ENCODE measurements around the gene PPP1R2B. TPM values are rescaled to one million over a fixed set of nuclear protein-coding genes. Genes with fewer than 3 reads are reported as not detected.

The PPP1R2B gene
- total and polyA plus RNA-seq, 2 donors (not counting 1 experiment from before 2014, with no cell fraction given), result 0.17 TPM; not detected in 1

DNA sequence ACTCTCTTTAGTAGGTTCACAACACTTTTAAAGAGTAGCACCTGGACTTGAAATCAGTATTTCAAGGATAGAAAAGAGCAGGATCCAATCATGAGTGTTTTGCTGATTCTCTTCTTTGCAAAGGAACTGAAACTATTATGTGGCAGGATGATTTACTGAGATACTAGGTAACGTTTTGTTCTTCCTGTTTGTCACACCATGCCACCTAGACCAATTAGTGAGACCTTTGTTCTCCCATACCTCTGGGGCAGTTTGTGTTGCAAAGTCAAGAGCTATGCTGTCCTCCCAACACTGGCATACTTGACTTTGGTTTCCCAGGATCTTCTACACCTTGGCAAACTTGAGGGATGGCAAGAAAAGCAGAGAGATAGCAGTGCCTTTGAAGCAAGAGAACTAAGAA, 43.4 kb downstream of the PPP1R2B start:
- Histone ChIP-seq H2AFZ (ENCODE audit: low read length) (no peak overlapping the region), H3K27me3 (ENCODE audit: control insufficient read depth, insufficient read depth, low read length) (no peaks in the 10 kb centered on the region), H3K36me3 (ENCODE audit: control insufficient read depth, insufficient read depth, low read length) (no peaks in the 10 kb centered on the region), H3K4me2 (ENCODE audit: extremely low read depth, insufficient read depth, low read length) (no peak overlapping the region), H3K9ac (ENCODE audit: insufficient read depth, low read length) (no peak overlapping the region), H3K9me3 (ENCODE audit: control insufficient read depth, insufficient read depth, low read depth, low read length) (no peaks in the 10 kb centered on the region), H4K20me1 (ENCODE audit: control insufficient read depth, extremely low read depth, insufficient read depth, low read length) (no peaks in the 10 kb centered on the region), H3K27ac (ENCODE audit: insufficient read depth, low read length) (no peak overlapping the region), H3K4me1 (ENCODE audit: control insufficient read depth, extremely low read depth, insufficient read depth, low read length) (no peaks in the 10 kb centered on the region), H3K4me3 (replicated peaks in 1 of 4; ENCODE audit: control extremely low read depth in 1 of 4, insufficient read depth in 1 of 4, low read depth in 3 of 4, low read length in 4 of 4) (no peak overlapping the region), H3K79me2 (ENCODE audit: control insufficient read depth, insufficient read depth, low read length) (no peaks in the 10 kb centered on the region)
- TF ChIP-seq, protein P1, sequence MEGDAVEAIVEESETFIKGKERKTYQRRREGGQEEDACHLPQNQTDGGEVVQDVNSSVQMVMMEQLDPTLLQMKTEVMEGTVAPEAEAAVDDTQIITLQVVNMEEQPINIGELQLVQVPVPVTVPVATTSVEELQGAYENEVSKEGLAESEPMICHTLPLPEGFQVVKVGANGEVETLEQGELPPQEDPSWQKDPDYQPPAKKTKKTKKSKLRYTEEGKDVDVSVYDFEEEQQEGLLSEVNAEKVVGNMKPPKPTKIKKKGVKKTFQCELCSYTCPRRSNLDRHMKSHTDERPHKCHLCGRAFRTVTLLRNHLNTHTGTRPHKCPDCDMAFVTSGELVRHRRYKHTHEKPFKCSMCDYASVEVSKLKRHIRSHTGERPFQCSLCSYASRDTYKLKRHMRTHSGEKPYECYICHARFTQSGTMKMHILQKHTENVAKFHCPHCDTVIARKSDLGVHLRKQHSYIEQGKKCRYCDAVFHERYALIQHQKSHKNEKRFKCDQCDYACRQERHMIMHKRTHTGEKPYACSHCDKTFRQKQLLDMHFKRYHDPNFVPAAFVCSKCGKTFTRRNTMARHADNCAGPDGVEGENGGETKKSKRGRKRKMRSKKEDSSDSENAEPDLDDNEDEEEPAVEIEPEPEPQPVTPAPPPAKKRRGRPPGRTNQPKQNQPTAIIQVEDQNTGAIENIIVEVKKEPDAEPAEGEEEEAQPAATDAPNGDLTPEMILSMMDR (conservative IDR thresholded peaks at IDR 0.05 in 1 of 2, IDR thresholded peaks at IDR 0.05 in 1 of 2; ENCODE audit: low read depth in 1 of 2, low read length in 2 of 2), result no peak
- DNase-seq (ENCODE audit: low read depth in 2 of 2), result no peak

DNA sequence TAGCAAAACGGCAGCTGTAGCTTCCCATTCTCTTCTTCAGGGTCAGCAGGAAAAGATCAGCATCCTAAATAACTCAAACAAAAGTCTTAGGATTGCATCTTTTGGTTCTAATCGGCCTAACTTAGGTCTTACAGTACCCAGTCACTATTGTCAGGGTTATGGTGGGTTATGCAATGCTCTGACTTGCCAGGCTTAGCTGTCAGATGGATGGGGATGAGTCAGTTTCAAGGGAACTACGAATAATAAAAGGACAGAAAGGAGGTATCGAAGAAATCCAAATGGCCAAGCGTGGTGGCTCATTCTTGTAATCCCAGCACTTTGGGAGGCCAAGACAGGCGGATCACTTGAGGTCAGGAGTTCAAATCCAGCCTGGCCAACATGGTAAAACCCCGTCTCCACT, 46.5 kb downstream of the PPP1R2B start:
- no peak for DNase-seq (ENCODE audit: low read depth in 2 of 2)
- Histone ChIP-seq H3K4me1 (ENCODE audit: control insufficient read depth, extremely low read depth, insufficient read depth, low read length) (no peaks in the 10 kb centered on the region), H3K4me2 (ENCODE audit: extremely low read depth, insufficient read depth, low read length) (no peak overlapping the region), H3K9ac (ENCODE audit: insufficient read depth, low read length) (no peak overlapping the region), H3K79me2 (ENCODE audit: control insufficient read depth, insufficient read depth, low read length) (no peaks in the 10 kb centered on the region), H4K20me1 (ENCODE audit: control insufficient read depth, extremely low read depth, insufficient read depth, low read length) (no peaks in the 10 kb centered on the region), H2AFZ (ENCODE audit: low read length) (no peak overlapping the region), H3K36me3 (ENCODE audit: control insufficient read depth, insufficient read depth, low read length) (no peaks in the 10 kb centered on the region), H3K27me3 (ENCODE audit: control insufficient read depth, insufficient read depth, low read length) (no peaks in the 10 kb centered on the region), H3K4me3 (replicated peaks in 1 of 4; ENCODE audit: control extremely low read depth in 1 of 4, insufficient read depth in 1 of 4, low read depth in 3 of 4, low read length in 4 of 4) (no peak overlapping the region), H3K9me3 (ENCODE audit: control insufficient read depth, insufficient read depth, low read depth, low read length) (no peaks in the 10 kb centered on the region), H3K27ac (ENCODE audit: insufficient read depth, low read length) (no peak overlapping the region)
- TF ChIP-seq, protein P1 (conservative IDR thresholded peaks at IDR 0.05 in 1 of 2, IDR thresholded peaks at IDR 0.05 in 1 of 2; ENCODE audit: low read depth in 1 of 2, low read length in 2 of 2), result no peak
- TF ChIP-seq EZH2 (IDR thresholded peaks at IDR 0.05; ENCODE audit: low read length, missing control alignments), result no peak

Other genes with a start within 250 kb of the PPP1R2B start
- gene TIMD4, start 112.9 kb downstream of the PPP1R2B start, total RNA-seq, result not detected in 2 replicates
- not detected in 2 replicates for gene TIMD4, start 112.9 kb downstream of the PPP1R2B start, polyA plus RNA-seq
- gene HAVCR1, start 208.8 kb downstream of the PPP1R2B start, total RNA-seq, result not detected in 2 replicates
- not detected in 2 replicates for gene HAVCR1, start 208.8 kb downstream of the PPP1R2B start, polyA plus RNA-seq